ENCODE data around the gene FNDC4.
A peak's percentile ranks its signal among the peaks of the same experiment; 100 is the strongest.
"Not testable (repeated sequence)": the region's sequence is repeated elsewhere in the genome, so short reads cannot be mapped to it uniquely, and the experiment has no call there.

Gene FNDC4, protein sequence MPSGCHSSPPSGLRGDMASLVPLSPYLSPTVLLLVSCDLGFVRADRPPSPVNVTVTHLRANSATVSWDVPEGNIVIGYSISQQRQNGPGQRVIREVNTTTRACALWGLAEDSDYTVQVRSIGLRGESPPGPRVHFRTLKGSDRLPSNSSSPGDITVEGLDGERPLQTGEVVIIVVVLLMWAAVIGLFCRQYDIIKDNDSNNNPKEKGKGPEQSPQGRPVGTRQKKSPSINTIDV

DNA sequence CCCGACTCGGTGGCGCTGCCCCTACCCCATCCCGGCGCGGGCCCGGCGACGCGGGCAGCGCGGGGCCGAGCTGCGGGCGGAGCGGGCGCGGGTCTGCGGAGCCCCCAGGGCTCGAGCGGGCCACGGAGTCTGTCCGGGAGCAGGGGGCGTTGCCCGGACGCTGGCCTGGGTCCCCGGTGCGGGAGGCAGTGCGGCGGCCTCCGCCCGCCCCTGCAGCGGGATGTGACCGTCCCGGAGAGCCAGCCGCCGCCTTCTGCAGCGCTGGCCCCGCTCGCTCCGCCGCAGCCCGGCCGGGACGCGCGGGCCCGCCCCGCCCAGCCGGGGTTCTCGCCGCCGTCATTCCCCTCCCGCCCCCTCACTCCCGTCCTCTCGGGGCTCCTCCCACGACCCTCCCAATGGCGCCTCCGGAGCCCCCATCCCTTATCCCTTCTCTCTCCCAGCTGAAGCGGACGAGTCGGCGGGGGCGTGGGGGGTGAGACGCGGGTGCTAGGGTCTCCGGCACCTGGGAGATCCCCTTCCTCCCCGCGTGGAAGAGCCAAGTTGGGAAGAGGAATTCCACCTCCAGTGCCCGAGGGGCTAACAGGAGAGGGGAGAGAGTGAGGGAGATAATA lies at the start of gene FNDC4:
Gene FNDC4 (minus strand): TSS at position 257 of the 611 bp plus-strand sequence. CDS start 521 bp downstream, outside the sequence.
- DNase-seq, result peak in 2 of 3 experiments; percentile 48 to 53

DNA sequence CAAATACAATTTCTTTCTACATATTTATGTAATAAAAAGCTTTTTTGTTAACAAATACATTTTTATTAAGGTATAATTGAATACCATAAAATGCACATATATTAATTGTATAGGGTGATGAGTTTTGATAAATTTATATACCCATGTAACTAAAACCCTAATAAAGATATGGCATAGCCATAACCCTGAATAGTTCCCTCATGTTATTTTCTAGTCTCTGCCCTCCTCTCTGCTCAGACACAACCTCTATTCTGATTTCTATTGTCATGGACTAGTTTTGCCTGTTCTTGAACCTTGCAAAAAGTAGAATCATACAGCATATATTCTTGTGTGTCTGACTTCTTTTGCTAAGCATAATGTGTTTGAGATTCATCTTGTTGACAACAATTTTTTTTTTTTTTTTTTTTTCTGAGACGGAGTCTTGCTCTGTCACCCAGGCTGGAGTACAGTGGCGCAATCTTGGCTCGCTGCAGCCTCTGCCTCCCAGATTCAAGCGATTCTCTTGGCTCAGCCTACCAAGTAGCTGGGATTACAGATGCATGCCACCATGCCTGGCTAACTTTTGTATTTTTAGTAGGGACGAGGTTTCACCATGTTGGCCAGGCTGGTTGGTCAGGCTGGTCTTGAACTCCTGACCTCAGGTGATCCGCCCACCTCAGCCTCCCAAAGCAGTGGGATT lies 49.3 kb upstream of the FNDC4 start:
- no peak for DNase-seq

DNA sequence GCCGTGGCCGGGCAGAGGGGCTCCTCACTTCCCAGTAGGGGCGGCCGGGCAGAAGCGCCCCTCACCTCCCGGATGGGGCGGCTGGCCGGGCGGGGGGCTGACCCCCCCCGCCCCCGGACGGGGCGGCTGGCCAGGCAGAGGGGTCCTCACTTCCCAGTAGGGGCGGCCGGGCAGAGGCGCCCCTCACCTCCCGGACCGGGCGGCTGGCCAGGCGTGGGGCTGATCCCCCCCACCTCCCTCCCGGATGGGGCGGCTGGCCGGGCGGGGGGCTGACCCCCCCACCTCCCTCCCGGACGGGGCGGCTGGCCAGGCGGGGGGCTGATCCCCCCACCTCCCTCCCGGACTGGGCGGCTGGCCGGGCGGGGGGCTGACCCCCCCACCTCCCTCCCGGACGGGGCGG lies 44.6 kb upstream of the FNDC4 start:
- DNase-seq, result not testable (repeated sequence)

DNA sequence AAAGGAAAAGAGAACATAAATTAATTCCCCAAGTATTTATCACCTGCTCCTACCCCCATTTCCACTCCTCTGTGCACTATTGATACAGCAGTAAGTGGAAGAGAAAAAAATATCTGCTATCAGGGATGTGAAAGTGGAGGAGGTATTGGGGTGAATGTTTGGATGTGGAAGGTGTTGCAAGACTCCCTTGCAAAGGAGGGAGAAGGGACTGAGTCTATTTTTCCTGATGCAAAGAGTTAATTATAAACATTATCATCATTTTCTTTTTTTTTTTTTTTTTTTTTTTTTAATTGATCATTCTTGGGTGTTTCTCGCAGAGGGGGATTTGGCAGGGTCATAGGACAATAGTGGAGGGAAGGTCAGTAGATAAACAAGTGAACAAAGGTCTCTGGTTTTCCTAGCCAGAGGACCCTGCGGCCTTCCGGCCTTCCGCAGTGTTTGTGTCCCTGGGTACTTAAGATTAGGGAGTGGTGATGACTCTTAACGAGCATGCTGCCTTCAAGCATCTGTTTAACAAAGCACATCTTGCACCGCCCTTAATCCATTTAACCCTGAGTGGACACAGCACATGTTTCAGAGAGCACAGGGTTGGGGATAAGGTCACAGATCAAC lies 43.9 kb upstream of the FNDC4 start:
- not testable (repeated sequence) for DNase-seq

DNA sequence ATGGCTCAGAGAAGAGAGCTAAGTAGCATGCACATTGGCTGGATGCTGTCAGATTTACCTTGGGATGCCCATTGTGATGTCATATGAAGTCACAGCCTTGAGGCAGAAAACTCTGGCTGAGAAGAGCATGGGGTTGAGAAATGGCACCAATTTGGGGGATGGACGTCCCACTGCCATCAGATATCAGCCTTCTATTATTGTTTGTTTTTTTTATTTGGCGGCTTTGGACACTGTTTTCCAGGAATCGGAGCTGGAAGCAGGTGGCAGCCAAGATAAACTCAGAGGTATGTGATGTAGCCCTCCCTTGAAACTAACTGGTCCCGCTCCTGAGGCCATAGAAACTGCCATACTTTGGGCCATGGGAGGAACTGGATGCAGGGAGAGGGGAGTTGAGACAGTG lies 42.3 kb upstream of the FNDC4 start:
- DNase-seq, result no peak

DNA sequence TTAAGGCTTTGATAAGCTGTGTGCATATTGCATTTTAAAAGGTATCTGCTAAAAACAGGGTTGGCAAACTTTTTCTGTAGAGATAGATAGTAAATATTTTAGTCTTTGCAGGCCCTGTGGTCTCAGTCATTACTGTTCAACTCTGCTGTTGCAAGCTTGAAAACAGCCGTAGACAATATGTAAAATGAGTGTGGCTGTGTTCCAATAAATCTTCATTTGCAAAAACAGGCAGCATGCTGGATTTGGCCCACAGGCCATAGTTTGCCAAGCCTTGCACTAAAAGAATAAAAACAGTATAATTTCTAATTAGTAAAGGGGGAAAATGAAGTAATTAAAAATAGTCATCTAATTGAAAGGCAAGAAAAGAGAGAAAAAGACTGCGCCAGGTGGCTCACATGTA lies 37.0 kb upstream of the FNDC4 start:
- DNase-seq, result no peak

DNA sequence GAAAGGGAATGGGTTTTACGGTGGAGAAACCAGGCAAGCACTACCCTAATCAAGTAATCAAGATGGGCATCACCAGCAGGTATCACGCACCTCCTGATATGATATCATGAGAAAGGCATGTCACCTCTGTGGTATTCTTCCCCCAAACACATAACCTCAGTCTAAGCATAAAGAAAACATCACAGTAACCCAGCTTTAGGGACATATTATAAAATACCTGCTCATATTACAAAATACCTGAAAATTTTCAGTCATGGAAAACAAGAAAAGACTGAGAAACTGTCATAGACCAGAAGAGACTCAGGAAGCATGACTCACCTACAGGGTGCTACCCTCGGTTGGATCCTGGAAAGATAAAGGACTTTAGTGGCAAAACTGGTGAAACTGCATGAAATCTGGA lies 32.2 kb upstream of the FNDC4 start:
- no peak for DNase-seq

DNA sequence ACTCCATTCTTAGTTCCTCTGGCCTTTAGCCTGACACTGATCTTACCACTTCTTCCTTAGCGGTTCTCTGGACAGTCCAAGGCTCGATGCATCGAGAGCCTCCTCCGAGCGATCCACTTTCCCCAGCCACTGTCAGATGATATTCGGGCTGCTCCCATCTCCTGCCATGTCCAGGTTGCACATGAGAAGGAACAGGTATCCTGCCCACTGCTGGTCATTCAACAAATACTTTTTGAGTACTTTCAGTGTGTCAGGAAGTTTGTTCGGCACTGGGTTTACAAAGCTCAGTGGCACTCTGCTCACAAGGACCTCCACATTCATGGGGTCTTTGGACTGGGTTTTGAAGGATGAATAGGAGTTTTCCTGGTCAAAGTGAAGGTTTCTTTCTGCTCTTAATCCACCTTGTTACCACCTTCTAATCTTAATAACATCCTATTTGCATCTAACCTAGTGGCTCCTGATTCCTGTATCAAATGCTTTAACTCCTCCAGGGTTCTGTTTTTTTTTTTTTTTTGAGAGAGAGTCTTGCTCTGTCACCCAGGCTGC lies 27.5 kb upstream of the FNDC4 start:
- DNase-seq, result no peak

DNA sequence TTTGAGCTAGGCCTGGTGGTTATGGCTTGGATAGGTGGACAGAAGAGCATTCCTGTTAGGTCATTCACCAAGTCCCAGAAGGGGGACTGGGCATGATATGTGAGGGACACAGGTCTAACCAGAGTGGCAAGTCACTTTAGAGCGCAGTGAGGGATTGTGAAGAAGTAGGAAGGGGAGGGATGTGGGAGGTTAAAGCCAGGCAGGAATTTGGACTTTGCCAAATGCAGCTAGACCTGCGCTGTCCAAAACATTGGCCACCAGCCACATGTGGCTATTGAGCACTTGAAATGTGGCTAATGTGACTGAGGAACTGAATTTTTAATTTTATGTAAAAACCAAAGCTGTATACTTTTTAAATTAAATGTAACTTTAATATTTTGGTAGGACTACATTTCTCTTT lies 25.3 kb upstream of the FNDC4 start:
- DNase-seq, result no peak

DNA sequence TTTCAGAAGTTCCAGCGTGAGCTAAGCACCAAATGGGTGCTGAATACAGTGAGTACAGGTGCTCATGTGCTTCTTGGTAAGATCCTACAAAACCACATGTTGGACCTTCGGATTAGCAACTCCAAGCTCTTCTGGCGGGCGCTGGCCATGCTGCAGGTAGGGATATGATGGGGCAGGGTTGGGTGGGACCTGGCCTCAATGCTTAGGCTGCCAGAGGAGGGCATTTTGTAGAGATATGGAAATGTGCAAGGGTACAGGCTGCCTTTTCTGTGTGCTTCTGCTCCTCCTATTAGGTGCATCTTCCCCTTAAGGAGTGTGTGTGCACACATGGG lies 23.7 kb upstream of the FNDC4 start:
- DNase-seq, result no peak

DNA sequence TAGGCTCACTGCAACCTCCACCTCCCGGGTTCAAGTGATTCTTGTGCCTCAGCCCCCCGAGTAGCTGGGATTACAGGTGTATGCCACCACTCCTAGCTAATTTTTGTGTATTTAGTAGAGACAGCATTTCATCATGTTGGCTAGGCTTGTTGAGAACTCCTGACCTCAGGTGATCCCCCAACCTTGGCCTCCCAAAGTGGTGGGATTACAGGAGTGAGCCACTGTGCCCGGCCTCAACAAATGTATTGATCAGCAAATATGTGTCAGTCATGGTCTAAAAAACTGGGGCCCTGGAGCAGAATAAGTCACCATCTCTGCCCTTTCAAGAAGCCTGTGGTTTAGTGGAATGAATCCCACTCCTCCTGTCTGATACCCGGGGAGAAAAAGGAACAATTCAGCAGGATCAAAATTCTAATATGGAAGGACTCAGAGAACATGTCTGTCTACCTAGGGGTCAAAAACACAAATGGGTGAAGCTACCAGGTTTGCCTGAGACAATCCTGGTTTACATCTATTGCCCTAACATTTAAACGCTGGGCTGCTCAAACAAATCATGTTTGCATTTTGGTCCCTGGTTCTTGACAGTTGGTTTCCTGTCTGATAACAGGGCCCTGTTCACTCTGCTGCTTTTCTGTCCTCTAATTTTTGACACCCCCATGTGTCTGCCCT lies 23.2 kb upstream of the FNDC4 start:
- no peak for DNase-seq

DNA sequence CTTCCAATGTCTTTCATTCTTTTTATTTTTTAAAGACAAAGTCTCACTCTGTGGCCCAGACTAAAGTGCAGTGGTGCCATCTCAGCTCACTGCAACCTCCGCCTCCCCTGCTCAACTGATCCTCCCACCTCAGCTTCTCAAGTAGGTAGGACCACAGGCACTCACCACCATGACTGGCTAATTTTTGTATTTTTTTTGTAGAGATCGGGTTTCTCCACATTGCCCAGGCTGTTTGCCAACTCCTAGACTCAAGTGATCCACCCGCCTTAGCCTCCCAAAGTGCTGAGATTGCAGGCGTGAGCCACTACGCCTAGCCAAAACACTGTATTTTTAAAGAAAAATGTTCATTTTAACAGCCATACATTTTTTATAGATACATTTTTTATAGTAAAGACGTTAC lies 14.3 kb upstream of the FNDC4 start:
- DNase-seq, result peak in 2 of 3 experiments; percentile 37 to 86

DNA sequence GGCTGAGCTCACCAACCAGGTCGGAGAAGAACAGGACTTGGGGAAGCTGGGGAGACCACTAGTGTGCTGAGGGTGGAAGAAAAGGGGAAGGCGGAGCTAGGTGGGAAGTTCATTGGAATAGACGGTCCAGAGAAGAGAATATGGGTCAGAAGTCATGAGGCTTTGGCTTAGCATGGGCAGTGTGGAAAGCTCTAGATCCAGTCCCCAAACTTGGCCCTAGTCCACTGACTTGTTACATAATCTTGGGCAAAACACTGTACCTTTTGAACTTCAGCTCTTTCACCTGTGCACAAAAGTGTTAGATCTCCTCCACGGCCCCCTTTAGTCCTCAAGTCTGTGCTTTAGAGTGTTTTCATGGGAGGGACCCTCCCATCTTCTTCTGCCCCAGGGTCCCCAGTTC lies 12.3 kb upstream of the FNDC4 start:
- DNase-seq, result no peak

DNA sequence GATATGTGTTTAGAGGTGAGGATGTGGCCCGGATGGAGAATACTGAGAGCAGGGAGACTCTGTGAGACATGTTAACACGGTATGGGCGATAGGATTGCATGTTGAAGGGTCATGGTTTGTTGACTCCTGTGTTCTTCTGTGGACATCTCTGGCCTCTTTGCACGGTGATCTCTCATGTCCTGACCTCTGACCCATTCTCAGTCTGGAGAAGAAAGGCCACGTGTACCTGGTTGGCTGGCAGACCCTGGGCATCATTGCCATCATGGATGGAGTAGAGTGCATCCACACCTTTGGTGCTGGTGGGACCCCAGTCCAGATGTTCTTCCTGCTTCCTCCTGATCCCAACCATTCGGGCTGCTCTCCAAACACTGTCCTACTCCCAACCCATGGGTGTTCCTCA lies 11.6 kb upstream of the FNDC4 start:
- no peak for DNase-seq

DNA sequence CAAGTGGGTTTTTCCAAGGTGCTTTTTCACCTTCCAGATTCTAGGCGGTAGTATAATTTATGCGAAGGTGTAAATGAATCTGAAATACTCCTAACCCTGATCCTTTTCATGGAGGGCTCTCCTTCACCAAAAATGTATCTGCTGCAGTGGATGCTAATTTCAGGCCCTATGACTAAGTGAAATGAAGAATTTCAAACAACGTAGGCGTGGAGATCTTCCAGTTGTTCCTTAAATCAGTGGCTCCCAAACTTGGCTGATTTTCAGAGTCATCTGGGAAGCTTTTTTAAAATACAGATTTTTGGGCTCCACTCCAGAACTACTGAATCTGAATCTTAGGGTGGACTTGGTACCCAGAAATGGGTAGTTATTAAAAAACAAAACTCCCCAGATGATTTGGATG lies 7.1 kb upstream of the FNDC4 start:
- DNase-seq, result no peak

DNA sequence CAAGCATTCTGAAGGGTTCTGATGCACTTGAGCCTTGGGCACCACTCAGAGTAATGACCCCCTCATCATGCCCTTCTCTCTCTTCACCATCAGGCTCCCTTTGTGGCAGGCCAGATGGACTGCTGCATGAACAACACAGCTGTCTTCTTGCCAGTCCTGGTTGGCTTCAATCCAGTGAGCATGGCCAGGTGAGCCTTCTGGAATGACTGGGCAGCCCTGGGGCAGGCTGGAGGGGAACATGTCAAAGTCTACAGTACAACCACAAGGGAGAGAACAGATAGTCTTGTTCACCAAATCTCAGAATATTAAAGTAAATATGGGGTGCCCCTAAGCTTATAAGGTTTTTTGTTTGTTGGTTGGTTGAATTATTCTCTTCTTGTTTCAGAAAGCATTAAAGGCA lies 6.0 kb upstream of the FNDC4 start:
- DNase-seq, result peak in 1 of 3 experiments; percentile 18

DNA sequence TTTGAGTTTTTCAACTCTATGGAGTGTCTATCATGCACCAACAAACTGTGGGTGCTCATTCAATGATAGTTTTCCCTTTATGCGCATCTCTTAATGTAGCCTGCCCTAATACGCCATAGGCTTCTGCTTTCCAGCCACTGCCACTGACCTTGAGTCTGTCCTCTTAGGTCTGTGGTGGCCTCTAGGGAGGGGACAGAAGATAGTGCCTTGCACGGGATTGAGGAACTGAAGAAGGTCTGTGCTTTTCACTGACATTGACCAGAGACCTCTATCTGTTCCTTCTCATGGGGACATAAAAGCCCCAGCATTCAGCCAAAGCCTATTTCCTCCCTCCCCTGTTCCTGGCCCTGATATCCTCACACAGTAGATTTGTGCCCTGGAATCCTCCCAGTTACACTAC lies 4.0 kb upstream of the FNDC4 start:
- DNase-seq, result no peak

DNA sequence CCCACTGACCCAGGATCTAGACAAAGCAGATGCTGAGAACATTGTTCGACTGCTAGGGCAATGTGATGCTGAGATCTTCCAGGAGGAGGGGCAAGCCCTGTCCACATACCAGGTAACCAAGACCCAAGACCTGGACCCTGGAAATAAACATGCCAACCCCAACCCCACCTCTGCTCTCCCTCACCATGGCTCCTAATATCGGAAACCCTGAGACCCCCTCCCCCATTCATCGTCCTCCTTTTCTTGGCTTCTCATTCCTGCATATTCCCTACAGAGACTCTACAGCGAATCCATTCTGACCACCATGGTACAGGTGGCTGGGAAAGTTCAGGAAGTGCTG lies 2.3 kb upstream of the FNDC4 start:
- no peak for DNase-seq

DNA sequence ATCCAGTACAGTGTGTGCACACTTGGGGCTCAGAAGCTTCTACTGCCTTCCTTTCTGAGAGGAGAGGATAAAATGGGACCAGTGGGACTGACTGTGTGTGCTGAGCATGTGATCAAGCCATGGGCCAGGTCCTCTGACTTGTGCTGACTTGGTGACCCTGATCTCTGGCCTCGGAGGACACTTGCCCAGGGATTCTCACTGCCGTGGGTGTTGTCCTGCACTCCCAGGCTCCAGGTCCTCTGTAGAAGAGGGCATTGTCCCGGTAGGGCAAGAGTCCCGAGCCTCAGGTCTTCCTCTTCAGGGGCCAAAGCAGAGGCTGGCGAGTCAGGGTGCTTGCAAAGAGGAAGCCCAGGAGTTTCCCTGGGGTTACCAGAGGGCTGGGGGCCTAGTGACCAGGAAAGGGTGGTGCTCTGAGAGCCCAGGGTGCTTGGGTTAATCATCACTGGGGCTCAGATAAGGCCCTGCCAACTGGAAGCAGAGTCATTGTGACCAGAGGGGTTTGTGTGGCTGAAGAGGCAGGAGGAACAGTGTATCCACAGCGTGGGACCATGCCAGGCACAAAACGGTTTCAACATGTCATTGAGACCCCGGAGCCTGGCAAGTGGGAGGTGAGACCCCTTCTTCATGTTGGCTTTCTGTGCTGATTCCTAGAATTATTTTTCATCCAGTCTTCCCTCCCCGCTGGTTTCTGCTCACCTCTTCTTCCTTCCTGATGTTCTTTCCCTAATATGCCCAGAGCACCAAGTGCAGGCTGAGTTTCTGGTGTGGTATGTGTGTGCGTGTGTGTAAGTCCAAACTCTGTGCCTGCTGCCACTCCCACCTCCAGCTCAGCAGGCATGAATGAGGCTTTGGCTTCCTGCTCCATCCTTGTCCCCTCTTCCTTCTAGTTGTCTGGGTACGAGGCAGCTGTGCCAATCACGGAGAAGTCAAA lies 1.6 kb upstream of the FNDC4 start, which contains the start of gene GCKR:
Gene GCKR (plus strand): TSS at position 483 of the 931 bp plus-strand sequence. CDS start 66 bp downstream, at position 549.
- DNase-seq, result no peak

DNA sequence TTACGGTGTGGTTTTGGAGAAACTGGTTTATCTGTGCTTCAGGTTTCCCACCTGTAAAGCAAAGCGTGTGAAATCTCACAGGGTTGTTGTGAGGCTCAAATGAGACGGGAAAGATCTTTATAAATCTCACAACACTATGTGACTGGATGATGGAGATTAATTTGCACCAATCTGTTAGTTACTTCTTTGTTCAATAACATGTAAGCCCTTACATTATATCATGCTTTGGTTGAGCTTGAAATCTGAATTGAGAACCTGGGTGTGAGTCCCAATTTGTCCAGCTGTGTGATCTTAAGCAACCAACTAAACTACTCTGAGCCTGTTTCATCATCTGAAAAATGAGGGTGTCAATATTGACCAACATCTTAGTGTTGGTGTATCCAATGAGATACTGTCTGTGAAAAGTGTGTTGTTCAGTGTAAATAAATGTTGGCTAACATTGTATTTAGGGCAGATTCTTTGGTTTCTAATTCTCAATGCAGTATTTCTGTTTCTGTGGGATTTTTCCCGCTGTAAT lies 898 bp upstream of the FNDC4 start:
- DNase-seq, result no peak

DNA sequence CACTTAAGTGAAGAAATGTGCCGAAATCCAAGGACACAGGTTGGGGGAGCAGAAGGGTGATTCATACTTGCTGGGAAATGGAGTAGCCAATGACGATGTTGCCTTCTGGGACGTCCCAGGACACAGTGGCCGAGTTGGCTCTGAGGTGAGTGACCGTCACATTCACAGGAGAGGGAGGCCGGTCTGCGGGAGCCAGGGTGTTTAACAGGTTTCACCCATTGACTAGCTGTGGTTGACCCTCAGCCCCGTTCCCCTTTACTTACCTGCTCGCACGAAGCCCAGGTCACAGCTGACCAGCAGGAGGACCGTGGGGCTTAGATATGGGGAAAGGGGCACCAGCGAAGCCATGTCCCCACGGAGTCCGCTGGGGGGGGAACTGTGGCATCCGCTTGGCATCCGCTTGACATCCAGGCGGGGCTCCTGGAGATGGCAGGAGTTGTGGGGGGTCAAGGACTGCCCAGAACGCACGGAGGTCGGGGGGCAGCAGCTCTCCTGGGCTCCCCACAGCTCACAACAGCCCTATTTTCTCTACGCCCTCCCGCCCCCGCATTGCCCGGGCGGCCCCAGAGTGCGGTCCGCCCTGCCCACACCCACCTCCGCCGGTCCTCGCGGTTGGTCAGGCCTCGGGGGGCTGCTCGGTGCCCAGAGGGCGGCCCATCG lies 586 bp downstream of the FNDC4 start:
- no peak for DNase-seq

All from NCI-H1417 (cell line).